Measurements from ENCODE around the gene ZMYND8.

DNA sequence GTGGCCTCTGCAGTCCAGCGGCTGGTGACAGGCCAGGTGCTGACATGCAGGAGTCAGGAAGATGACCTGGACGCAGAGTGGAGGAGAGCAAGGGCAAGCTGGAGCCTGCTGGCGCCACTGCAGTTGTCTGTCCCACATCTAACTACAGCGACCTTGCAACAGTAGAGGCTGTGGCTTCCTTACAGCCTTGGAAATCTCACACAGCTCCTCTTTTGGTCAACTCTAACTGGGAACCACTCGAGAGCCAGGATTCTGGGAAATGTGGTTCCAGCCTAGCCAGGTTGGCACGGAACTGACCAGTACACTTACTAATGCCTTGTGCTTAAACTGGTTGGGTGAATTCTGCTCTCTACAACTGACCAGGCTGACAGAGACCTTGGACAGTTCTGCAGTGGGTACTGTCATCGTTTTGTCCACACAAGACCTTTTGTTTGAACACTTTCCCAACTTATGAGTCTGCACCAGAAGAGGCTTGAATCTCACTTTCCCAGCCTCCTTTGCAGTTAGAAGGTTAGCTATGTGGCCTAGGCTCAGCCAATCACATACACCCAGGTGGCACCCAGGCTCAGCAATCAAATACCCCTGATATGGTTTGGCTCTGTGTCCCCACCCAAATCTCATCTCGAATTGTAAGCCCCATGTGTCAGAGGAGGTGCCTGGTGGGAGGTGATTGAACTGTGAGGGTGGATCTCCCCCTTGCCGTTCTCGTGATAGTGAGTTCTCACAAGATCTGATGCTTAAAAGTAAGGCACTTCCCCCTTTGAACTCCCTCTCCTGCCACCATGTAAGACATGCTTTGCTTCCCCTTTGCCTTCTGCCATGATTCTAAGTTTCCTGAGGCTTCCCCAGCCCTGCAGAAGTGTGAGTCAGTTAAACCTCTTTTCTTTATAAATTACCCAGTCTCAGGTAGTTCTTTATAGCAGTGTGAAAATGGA lies 153.5 kb downstream of the ZMYND8 start:
- TF ChIP-seq, protein P1, sequence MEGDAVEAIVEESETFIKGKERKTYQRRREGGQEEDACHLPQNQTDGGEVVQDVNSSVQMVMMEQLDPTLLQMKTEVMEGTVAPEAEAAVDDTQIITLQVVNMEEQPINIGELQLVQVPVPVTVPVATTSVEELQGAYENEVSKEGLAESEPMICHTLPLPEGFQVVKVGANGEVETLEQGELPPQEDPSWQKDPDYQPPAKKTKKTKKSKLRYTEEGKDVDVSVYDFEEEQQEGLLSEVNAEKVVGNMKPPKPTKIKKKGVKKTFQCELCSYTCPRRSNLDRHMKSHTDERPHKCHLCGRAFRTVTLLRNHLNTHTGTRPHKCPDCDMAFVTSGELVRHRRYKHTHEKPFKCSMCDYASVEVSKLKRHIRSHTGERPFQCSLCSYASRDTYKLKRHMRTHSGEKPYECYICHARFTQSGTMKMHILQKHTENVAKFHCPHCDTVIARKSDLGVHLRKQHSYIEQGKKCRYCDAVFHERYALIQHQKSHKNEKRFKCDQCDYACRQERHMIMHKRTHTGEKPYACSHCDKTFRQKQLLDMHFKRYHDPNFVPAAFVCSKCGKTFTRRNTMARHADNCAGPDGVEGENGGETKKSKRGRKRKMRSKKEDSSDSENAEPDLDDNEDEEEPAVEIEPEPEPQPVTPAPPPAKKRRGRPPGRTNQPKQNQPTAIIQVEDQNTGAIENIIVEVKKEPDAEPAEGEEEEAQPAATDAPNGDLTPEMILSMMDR (IDR thresholded peaks at IDR 0.05; ENCODE audit: low read length) = no peak
- TF ChIP-seq EZH2 (optimal IDR thresholded peaks at IDR 0.05; ENCODE audit: low read depth, low read length) = no peak
- no peak for TF ChIP-seq EZH2phosphoT487 (IDR thresholded peaks at IDR 0.05; ENCODE audit: low read length)
